Embryonic facial prominence (tissue), 1 donor: Measurements from ENCODE around the gene SLC27A1.
A peak's percentile ranks its signal among the peaks of the same experiment; 100 is the strongest.
"Not testable (repeated sequence)": the region's sequence is repeated elsewhere in the genome, so short reads cannot be mapped to it uniquely, and the experiment has no call there.

Source experiments
- DNase-seq: peaks from one replicate; pipeline ENCODE4 v3.0.0-alpha.2; 2016; ENCODE audit errors: extremely low spot score

SLC27A1 gene

DNA sequence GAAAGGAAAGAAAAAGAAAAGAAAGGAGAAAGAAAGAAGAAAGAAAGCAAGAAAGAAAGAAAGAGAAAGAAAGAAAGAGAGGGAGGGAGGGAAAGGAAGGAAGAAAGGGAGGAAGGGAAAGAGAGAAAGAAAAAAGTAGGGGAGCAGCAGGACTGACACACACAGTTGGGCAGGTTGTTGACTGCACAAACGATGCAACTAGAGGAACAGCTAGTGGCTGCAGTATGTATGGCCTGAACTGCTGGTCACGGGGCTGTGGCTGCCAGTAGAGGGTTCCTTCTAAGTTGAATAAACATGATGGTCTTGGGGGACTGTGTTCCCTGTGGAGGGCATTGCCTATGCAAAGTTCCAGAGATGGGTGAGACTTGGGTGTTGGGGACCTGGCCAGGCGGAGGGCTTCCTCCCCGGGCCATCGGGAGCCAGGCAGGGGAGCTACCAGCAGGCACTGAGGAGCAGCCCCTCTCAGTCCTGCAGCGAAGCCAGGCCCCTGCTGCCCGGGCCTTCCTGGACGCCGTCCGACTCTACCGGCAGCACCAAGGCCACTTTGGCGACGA is 68.4 kb downstream of the SLC27A1 start:
- DNase-seq, result no peak

DNA sequence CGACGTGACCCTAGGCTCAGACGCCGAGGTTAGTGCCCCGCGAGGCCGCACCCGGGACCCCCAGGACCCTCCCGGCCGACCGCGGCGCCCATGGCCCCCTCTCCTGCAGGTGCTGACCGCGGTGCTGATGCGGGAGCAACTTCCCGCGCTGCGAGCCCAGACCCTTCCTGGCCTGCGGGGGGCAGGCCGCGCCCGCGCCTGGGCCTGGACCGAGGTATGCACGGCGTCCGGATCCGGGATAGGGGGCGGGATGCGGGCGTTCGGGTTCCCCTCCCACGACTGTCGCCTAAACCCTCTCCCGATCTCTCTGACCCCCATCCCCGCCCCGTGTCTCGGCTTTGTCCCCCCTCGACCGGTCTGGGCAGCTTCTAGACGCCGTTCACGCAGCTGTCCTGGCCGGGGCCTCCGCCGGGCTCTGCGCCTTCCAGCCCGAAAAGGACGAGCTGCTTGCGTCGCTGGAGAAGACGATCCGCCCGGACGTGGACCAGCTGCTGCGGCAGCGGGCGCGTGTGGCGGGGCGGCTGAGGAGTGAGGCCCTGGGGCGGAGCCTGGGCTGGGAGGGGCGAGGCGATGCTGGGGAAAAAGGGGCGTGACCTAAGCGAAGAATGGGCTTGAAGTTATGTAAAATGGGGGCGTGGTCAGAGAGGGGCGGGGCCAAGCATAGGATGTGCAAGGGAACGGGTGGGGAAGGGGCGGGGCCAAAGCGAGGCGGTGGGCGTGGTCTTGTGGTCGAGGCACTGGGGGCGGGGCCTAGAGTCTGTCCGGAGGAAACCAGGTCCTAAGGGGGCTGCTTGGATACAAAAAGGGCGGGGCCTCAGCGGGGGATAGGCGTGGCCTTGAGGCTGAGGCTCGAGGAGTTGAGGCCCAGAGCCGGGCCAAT is 69.2 kb downstream of the SLC27A1 start:
- DNase-seq, result peak; percentile 67

DNA sequence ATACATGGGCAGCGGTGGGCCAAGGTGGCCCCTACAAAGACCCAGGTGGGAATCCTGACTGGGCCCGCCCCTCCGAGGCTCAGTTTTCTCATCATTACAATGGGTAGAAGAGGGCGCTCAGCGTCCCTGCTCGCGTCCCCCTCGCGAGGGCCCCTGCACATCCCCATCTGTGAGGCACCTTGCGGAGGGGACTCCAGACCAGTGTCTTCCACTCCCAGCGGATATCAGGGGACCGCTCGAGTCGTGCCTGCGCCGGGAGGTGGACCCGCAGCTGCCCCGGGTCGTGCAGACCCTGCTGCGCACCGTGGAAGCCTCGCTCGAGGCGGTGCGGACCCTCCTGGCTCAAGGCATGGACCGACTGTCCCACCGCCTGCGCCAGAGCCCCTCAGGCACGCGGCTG is 69.8 kb downstream of the SLC27A1 start:
- no peak for DNase-seq

DNA sequence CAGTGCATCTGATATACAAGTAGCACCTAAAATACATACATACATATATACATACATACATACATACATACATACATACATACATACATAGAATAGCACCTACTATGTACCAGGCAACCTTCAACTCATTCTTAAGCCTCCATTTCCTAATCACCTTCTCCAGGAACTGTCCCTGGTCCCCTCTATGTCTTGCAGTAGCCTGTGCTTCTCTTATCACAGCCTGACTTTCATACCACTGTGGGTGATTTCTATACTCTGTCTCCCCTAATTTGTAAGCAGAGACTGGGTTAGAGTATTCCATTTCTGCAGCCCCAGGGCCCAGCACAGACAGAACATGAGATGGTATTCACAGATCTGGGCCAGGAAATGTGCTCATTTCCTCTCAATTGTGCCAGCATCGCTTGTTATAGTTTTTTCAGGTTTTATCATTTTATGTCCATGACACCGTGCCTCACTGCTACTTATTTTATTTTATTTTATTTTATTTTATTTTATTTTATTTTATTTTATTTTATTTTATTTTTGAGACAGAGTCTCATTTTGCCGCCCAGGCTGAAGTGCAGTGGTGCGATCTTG is 70.9 kb downstream of the SLC27A1 start:
- no peak for DNase-seq

DNA sequence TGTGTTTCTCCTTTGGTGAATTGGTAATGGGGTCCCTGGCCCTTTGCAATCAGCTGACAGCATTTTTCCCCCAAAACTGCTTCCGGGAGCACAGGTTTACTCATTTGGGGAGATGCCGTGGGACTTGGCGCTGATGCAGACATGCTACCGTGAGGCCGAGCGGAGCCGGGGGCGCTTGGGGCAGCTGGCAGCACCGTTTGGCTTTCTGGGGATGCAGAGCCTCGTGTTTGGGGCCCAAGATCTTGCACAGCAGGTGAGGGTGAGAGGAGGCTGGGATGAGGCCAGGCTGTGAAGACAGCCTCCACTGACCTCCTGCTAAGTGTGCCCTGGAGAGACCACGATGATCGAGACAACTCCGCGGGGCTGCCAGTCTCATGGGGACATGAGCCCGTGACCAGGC is 71.7 kb downstream of the SLC27A1 start:
- no peak for DNase-seq

DNA sequence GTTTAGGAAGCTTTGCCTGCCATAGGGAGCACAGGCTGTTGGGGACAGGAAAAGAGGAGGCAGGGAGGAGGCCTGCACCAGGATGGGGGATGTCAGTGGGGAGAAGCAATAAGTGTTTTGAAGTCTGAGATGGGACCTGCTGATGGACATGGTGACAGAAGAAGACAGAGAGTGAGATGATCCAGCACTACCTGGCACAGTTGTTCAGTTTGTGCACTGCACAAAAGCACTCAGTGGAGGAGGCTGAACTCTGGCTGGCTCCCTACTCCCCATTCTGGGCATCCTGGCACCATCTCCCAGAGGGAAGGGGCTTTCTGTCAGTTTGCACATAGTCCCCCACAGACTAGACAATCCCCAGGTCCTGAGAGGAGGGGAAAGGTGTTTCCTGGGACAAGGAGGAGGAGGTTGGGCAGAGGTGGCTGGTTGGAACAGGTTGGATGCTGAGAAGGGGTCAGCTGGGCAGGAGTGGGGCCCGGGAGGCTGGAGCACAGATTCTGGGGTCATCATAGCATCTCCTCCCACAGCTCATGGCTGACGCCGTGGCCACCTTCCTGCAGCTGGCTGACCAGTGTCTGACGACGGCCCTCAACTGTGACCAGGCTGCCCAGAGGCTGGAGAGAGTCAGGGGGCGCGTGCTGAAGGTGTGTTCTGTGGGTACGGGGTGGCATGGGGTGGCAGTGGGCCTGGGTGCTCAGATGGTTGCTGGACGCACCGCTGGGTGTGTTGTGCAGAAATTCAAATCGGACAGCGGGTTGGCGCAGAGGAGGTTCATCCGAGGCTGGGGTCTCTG is 72.7 kb downstream of the SLC27A1 start:
- DNase-seq, result no peak

DNA sequence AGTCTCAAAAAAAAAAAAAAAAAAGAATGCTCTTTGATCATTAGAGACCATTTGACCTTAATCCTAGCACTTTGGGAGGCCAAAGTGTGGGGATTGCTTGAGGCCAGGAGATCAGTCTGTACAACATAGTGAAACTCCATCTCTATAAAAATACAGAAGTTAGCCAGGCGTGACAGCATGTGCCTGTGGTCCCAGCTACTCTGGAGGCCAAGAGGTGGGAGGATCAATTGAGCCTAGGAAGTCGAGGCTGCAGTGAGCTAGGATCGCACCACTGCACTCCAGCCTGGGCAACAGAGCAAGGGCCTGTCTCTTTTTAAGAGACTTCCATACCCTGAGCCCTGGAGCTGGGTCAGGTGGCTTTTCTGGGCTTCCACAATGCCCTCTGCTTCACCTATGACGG is 73.7 kb downstream of the SLC27A1 start:
- DNase-seq, result no peak

DNA sequence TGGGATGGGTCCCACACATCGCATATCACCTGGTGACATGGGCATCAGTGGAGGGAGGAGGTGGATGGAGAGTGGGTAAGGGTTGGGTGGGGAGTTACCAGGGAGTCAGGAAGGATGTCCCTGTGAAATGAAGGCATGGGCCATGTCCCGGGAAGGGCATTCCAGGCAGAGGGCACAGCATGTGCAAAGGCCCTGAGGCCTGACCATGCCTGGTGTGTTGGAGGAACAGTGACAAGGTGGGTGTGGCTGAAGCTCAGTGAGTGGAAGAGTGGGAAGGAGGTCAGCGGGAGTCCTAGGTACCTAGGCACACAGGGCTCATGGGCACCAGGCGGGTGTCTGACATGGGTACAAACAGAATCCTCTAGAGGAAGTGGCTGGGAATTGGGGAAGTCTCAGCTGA is 74.1 kb downstream of the SLC27A1 start:
- DNase-seq, result no peak

DNA sequence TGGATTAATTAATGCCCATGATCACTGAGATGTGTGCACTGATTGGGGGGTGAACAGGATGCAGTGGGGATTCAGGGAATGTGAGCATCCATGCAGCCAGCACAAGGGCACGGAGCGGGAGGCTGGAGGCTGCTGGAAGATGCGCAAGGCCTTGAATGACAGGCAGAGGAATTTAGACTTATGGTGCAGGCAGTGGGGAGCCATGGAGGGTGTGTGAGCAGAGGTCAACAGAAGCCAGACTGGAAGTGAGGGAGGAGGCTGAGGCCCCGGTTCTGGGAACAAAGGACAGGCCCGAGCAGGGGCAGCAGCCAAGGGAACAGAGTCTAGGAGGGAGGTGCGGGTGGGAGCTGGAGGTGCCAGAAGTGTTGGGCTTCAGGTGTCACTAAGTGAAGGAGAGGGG is 77.8 kb downstream of the SLC27A1 start:
- DNase-seq, result no peak

DNA sequence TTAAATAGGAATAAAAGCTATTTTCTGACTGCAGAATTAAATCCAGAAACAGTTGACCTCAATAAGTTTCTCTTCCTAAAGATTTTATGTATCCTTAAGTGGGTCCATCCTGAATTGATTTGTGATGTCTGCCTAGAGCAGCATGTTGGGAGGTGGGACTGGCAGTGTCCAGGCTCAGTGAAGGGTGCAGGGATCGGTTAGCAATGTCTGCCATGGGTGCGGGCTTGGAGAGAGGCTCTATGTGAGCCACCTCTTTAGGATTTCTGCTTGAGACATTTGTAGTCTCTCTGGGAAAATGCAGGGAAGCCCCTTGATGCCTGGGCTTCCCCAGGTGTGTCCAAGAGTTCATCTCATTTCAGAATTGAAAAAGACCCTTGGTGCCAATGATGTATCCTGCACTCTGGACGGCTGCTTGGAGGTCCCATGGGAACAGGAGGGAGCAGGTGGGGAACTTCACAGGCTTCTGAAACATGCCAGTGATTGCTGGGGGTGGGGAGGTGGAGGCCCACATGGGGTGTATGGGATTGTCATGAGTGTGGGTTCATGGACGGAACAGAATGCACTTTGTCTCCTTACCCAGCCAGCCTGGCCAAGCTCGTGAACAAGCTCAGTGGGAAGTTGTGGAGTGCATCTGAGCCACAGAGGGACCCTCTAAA is 78.9 kb downstream of the SLC27A1 start:
- DNase-seq, result no peak

DNA sequence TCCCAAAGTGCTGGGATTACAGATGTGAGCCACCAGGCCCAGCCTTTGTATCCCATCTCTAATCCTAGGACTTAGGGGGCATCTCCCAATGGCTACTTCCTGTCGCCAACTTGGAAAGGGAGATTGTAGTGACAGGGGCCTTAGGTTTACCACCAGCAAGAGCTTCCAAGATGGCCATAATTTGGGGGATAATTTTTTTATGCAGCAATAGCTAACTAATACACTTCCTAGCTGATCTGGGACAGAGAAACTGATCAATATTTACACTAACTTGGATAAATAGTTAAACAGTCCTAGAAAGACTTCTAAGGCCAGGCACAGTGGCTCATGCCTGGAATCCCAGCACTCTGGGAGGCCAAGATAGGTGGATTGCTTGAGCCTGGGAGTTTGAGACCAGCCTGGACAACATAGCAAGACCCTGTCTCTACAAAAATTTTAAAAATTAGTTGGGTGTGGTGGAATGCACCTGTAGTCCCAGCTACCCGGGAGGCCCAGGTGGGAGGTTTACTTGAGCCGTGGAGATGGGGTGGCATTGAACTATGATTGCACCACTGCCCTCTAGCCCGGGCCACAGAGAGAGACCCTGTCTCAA is 79.8 kb downstream of the SLC27A1 start:
- DNase-seq, result no peak

DNA sequence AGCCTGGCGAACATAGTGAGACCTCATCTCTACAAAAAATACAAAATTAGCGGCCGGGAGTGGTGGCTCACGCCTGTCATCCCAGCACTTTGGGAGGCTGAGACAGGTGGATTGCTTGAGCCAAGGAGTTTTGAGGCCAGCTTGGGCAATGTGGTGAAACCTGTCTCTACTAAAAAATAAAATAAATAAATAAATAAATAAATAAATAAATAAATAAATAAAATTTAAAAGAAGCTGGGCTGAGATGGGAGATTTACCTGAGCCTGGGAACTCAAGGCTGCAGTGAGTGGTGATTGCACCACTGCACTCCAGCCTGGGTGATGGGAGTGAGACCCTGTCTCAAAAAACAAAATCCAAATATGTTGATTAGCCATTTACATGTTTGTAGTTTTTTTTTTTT is 82.4 kb downstream of the SLC27A1 start:
- not testable (repeated sequence) for DNase-seq

DNA sequence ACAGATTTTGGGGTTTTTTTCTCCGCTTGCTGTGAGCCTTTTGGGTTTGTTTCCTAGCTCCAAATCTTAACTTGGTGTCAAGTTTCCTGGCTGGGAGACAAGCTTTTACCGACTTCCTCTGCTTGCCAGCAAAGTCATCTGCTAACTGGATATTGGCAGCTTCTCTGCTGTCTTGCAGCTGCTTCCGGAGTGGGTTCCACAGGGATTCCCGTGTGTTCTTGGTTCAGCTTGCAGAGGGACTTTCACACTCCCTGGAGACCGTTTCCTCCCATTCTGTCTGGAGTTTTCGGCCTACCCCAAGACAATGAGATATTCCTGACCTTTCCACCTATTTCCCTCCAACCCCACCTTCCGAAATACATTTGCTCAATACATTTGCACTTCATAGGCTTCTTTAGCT is 82.9 kb downstream of the SLC27A1 start:
- DNase-seq, result peak; percentile 43

DNA sequence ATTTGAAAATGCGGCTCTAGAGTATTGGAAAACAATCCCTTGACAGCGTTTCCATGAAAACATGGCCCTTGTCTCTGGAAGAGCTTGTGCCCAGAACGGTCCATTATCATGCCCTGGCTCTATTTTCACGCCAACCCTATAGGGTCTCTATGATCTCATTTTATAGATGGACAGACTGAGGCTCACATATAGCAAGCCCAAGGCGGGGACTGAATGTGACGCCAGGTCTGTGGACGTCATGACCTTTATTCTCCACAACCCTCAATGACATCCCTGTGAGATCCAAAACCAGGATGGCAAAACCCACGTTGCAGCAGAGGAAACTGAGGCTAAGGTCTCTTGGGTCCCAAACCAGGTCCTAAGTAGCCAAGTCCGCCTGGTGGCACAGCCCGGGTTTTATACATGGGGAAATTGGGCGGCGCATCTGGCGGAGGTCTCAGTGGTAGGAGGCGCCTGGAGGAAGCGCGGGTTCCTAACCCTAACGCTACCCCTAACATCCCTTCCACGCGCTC is 84.7 kb downstream of the SLC27A1 start:
- no peak for DNase-seq

DNA sequence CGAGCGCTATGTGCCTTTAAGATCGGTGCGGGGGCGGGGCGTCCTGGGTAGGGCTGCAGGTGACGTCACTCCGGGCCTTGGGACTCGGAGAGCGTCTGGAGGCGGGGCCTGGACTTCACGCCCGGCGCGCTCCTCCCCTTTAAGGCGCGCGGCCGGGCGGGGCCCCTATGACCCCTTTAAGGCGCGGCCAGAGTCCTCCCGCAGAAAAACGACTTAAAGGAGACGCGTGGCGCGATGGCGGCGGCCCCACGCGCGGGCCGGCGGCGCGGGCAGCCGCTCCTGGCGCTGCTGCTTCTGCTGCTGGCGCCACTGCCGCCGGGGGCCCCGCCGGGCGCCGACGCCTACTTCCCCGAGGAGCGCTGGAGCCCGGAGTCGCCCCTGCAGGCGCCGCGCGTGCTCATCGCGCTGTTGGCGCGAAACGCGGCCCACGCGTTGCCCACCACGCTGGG is 85.2 kb downstream of the SLC27A1 start, which contains the start of gene COLGALT1:
Gene COLGALT1, plus strand, starts transcription at position 170 of the 449 bp plus-strand sequence. Its CDS starts 65 bp downstream, at position 235.
- DNase-seq, result peak; percentile 94
